ENCODE data around the gene FER.

- no peak for TF ChIP-seq CTCF (IDR thresholded peaks at IDR 0.05)
- TF ChIP-seq POLR2A (IDR thresholded peaks at IDR 0.05), result no peak
Observed at GRCh38 chr5:108772626-108773025, 24.9 kb downstream of the FER start.
